Measurements from ENCODE around the gene SLC25A26. TPM values are rescaled to one million over a fixed set of nuclear protein-coding genes. Genes with fewer than 3 reads are reported as not detected.

Gene SLC25A26
- total RNA-seq, 2 donors from 2014 or later, result 17.1 to 17.8 TPM

DNA sequence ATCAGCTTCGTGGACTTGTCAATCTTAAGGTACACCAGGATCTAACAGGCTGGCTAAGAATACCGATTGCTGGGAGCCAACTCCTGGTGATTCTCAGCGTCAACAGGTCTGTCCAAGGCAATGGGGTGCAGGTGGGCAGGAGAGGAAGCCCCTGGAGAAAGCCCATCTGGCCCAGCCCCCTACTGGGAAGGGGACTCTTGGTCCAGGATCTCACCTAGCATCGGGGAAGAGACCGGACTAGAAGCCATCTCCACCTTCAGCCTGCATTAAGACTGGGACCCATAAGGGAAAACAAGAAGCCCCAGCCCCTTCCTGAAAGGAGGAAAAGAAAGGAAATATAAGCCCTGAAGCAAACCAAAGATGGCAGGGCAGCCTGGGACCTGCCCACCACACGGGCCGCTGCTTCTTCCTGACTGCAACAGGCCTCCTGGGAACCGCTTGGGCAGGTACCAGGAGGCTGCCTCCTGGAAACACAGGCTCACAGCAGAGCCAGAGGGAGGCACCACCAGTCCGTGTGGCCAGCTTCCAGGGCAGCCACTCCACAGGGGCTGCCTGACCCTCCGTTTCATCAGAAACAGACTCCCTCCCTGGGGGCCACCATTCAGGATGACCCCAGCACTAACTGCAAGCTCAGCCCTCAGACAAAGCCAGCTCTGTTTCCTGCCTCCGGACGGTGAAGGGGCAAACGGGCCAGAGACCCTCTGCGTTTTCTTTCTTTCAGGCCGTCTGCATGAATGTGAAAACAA lies 179.8 kb downstream of the SLC25A26 start:
- H3K27ac ChIP-seq, result no peak overlapping the region
- H3K27me3 ChIP-seq, result no peaks in the 10 kb centered on the region
- TF ChIP-seq, protein P1, sequence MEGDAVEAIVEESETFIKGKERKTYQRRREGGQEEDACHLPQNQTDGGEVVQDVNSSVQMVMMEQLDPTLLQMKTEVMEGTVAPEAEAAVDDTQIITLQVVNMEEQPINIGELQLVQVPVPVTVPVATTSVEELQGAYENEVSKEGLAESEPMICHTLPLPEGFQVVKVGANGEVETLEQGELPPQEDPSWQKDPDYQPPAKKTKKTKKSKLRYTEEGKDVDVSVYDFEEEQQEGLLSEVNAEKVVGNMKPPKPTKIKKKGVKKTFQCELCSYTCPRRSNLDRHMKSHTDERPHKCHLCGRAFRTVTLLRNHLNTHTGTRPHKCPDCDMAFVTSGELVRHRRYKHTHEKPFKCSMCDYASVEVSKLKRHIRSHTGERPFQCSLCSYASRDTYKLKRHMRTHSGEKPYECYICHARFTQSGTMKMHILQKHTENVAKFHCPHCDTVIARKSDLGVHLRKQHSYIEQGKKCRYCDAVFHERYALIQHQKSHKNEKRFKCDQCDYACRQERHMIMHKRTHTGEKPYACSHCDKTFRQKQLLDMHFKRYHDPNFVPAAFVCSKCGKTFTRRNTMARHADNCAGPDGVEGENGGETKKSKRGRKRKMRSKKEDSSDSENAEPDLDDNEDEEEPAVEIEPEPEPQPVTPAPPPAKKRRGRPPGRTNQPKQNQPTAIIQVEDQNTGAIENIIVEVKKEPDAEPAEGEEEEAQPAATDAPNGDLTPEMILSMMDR (IDR thresholded peaks at IDR 0.05), result no peak
- H3K9me3 ChIP-seq, result no peaks in the 10 kb centered on the region
- intact Hi-C loops (cut with DNase I), result loop anchor here (10.0 kb wide), 1 partner anchor 94 kb away; no protein-coding TSS in a partner anchor
- no peak overlapping the region for H3K9ac ChIP-seq (ENCODE audit: low read depth in 2 of 2, low read length in 2 of 2)
- no peak for DNase-seq
- H3K36me3 ChIP-seq, result peaks cover 8% of the 10 kb centered on the region
- H3K4me1 ChIP-seq, result no peaks in the 10 kb centered on the region
- H3K4me3 ChIP-seq, result no peak overlapping the region

DNA sequence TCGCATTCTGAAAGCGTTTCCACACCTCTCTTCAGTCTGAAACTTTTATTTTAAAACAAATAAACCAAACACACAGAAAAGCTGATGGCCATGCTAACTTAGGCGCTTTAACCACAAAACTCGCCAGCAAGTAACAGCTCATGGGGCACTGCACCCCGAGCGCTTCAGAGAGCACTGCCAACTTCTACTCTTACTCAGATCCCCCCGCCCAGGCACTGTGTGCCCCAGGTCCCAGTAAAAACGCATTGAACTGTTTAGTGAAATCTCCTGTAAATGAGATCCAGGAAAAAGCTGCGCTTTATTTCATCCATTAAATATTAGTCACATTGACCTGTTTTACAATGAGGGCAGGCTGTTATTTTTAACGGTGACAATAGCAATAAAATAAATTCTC lies 180.4 kb downstream of the SLC25A26 start:
- Histone ChIP-seq H3K27ac (no peak overlapping the region), H3K36me3 (peaks cover 8% of the 10 kb centered on the region), H3K27me3 (no peaks in the 10 kb centered on the region), H3K4me1 (no peaks in the 10 kb centered on the region), H3K9me3 (no peaks in the 10 kb centered on the region), H3K4me3 (no peak overlapping the region), H3K9ac (ENCODE audit: low read depth in 2 of 2, low read length in 2 of 2) (no peak overlapping the region)
- intact Hi-C loops (cut with DNase I), result loop anchor here (10.0 kb wide), 1 partner anchor 94 kb away; no protein-coding TSS in a partner anchor
- DNase-seq, result no peak
- TF ChIP-seq, protein P1 (IDR thresholded peaks at IDR 0.05), result no peak

DNA sequence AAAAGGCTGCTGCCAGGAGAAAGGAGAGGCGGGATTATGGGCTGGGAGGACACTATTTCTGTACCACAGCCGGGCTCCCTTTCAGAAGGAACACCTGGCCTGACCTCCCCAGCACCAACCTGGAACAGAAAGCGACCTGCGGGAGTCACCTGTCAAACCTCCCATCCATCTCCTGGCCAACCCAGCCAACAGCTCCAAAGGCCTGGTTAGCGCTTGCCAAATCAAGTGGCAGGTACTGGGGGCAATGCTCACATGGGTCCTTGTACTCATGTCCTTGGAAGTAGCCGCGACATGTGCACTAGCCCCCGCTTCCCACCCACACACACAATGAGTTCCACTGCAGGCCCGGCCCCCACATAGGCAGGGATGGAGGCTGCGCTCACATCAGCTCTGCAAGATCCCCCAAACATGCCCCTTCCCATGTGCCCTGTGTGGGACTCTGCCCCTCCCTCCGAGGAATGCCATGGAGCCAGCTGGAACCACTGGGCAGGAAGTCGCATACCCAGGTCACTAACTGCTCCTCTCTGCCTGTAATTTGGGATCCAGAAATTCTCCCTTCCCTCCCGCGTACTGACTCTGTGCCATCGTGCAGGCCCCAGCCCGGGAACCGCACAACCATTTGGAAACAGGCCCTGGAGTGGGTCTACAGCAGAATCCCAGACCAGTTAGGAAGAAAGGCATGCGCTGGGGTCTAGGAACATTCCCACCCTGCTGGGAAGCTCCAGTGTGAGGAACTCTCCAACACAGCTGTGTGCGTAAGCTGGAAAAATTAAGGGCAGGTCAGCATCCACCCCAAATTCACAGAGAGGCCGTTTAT lies 181.1 kb downstream of the SLC25A26 start:
- H3K4me3 ChIP-seq, result no peak overlapping the region
- H3K4me1 ChIP-seq, result no peaks in the 10 kb centered on the region
- H3K27me3 ChIP-seq, result no peaks in the 10 kb centered on the region
- no peak overlapping the region for H3K9ac ChIP-seq (ENCODE audit: low read depth in 2 of 2, low read length in 2 of 2)
- H3K36me3 ChIP-seq, result peaks cover 2% of the 10 kb centered on the region
- intact Hi-C loops (cut with DNase I), result loop anchor here (10.0 kb wide), 1 partner anchor 93 kb away; no protein-coding TSS in a partner anchor
- no peak for DNase-seq
- H3K27ac ChIP-seq, result no peak overlapping the region
- H3K9me3 ChIP-seq, result no peaks in the 10 kb centered on the region
- TF ChIP-seq, protein P1 (IDR thresholded peaks at IDR 0.05), result no peak

DNA sequence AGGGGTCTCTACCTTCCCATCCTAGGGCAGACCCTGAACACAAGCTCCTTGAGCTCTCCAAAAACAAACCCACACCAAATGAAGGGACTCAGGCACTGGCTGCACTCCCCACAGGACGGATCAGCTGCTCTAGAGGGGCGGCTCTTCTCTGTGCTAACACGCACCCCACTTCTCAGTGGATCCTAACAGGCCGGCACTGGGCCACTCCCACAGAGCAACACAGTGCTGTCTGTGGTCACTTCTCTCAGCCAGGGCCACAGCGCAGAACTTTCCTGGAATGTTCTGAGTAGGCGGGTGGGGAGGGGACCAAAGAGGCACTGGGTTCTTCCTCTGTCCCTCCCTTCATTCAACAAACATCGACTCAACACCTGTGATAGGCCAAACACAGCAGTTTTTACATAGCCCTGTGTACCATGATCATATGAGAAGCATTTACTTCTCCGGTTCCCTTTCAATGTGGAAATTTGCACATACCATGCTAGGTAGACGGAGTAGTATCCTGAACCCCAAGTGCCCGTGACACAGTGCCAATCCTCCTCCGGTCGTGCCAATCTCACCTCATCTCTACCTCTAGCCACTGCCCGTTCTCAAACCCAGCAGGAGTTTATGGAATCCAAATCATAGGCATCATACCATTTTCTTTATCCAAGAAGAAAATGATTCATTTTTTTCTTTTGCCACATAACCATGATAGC lies 181.9 kb downstream of the SLC25A26 start:
- Histone ChIP-seq H3K4me3 (no peak overlapping the region), H3K4me1 (no peaks in the 10 kb centered on the region)
- TF ChIP-seq, protein P1 (IDR thresholded peaks at IDR 0.05), result no peak

More for the DNA sequence above, 181.9 kb downstream of the SLC25A26 start:
- Histone ChIP-seq H3K27ac (no peak overlapping the region), H3K36me3 (no peaks in the 10 kb centered on the region), H3K27me3 (no peaks in the 10 kb centered on the region), H3K9ac (ENCODE audit: low read depth in 2 of 2, low read length in 2 of 2) (no peak overlapping the region), H3K9me3 (no peaks in the 10 kb centered on the region)
- intact Hi-C loops (cut with DNase I), result loop anchor here (10.0 kb wide), 1 partner anchor 92 kb away; no protein-coding TSS in a partner anchor
- DNase-seq, result no peak

Data from colonic mucosa (tissue), 4 donors.